GM19455 (cell line): ENCODE data around the gene SETBP1.
A peak's percentile ranks its signal among the peaks of the same experiment; 100 is the strongest.
"Not testable (repeated sequence)": the region's sequence is repeated elsewhere in the genome, so short reads cannot be mapped to it uniquely, and the experiment has no call there.

Source experiments
- ATAC-seq: cut with Tn5 transposase; IDR thresholded peaks from one replicate; pipeline ENCODE4 v1.9.1; 2021; ENCODE audit not compliant: unreplicated experiment

SETBP1 gene

DNA sequence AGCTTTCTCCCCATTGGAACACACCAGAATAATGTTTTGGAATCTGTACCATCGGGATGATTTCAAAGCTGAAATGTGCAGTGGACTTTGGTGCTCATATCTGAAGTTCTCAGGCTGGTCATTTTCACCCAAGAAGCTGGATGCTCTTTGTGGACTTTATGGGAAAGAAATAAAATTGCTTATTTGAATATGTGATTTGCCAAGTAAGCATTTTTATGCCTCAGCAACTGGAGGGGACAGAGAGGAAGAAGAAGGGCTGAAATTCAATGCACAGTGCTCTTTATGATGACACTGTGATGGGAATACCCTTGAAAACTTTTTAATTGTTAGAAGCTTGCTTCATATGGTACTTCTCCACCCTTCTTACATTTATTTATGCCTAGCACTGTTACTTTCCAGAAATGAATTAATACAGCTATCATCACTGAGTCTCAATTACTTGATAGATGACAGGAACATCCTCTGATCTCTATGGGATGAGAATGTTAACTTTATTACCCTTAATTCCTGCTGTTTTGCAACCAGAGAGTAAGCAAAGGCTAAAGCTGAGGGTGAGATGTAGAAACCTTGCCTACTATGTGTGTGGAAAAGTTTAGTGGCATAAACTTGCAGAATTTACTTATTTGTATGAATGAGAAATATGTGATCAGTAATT is 23.6 kb downstream of the SETBP1 start:
- no peak for ATAC-seq

DNA sequence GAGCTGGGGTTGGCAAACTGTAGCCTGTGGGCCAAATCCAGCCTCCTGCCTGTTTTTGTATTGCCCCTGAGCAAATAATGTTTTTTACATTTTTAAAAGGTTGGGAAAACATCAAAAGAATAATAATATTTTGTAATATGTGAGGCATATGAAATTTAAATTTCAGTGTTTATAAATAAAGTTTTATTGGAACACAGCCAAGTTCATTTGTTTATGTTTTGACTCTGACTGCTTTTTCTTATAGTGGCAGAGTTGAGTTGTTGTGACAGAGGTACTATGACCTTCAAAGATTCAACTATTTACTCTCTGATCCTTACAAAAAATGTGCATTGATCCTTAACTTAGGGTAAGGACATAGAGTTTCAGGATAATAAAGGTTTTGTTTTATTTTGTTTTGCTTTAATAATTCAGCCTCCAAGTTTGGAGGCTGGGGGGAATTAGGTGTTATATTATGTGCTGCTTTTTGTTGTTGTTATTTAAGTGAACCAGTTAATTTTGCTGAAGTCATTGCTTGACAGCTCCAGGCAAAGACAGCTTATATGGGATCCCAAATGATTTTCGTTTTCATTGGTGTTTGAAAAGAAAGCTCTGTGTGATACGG is 24.5 kb downstream of the SETBP1 start:
- ATAC-seq, result no peak

GRCh38 chr18:44708451-44709083 is 27.9 kb downstream of the SETBP1 start:
- ATAC-seq, result no peak

- ATAC-seq, result peak; percentile 98
These were observed 28.8 kb downstream of the SETBP1 start for GRCh38 chr18:44709307-44710126.

DNA sequence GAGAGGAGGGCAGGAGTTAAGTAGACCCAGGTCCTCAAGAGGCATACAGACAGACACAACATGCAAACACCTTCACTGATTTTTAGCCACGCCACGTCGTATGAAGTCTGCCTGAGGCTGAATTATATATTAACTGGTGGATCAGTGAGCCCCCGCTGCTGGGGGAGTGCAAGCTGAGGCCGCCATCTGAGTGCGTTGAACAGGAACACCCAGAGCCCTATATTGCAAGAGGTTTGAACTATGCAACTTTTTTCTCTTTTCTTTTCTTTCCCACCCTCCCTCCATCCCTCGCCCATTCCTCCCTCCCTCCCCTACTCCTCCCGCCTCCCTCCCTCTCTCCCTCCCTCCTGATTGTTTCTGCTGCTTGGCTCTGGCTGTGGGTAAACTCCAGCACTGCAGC is 30.2 kb downstream of the SETBP1 start:
- no peak for ATAC-seq

DNA sequence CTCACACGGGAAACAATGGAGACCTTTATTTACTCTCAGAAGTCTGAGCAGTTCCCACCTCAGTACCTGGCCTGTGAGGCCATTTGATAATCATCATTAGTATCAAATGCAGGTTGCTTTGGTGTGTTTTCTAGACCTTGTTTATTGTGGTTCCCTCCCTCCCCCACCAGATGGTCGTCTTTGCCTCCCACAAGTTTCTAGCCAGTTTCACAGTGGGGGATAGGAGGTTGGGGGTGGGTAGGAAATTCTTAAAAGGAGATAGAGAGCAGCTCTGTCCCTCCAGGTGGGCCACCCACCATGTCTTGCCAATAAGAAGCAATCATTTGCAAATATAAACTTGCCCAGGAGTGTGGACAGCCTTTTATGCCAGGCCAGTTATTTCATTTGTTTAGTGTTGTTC is 31.3 kb downstream of the SETBP1 start:
- ATAC-seq, result no peak

- ATAC-seq, result no peak
These were observed 32.7 kb downstream of the SETBP1 start for GRCh38 chr18:44713435-44713834.

GRCh38 chr18:44714376-44714775 is 33.7 kb downstream of the SETBP1 start:
- no peak for ATAC-seq

DNA sequence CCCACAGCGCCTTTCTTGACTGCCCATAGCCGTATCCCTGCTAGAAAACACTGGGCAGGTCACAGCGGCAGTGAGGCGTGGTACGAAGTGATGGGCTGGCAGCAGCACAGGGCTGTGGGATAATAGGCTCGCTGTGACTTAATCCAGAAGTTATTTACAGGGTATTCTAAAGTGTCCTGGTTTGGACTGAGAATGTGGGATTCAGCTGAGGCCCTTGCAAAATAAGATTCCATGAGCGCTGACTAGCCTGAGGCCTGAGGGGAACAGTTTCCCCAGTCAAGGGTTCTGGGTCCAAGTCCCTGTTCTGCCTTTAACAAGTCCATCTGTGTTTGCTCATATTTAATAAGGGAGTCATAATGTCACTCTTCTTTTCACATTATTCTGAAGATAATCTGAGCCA is 34.6 kb downstream of the SETBP1 start:
- no peak for ATAC-seq

GRCh38 chr18:44715842-44716241 is 35.2 kb downstream of the SETBP1 start:
- ATAC-seq, result no peak

DNA sequence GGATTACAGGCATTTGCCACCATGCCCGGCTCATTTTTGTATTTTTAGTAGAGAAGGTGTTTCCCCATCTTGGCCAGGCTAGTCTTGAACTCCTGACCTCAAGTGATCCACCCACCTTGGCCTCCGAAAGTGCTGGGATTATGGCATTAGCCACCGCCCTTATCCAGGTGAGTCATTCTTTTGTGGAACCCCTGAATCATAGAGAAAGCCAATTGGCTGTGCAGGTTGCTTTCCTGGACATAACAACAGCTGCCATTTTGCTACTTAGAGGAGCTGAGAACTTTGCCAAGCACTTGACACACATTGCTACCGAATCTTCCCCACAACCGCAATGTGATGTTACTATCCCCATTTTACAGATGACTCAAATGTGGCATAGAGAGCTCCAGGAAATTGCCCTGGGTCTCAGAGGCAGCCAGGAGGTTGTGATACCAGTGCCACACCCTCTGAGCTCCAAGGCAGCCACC is 36.0 kb downstream of the SETBP1 start:
- ATAC-seq, result no peak

DNA sequence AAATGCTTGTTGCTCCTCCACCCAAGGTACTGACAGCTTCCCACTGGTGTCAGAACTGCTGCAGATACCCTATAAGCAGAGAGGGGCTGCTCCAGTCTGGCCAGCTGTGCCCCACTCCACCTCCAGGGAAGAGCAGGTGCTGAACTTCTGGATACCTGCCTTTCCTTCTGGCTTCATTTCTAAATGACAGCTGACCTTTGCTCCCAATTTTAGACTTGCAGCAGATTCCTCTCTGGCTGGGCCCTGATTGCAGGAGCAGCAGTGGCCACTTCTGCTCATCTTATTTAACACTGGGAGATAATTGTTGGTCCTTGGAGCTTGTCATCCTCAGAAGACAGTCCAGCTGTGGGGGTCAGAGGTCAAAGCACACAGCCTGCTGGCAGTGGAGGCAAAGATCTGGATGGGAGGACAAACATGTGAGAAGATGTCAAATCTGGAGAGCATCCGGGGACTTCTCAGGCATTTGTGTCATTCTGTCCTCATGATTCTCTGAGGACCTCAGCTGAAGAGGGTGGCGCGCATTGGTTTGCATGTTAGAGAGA is 38.9 kb downstream of the SETBP1 start:
- no peak for ATAC-seq

DNA sequence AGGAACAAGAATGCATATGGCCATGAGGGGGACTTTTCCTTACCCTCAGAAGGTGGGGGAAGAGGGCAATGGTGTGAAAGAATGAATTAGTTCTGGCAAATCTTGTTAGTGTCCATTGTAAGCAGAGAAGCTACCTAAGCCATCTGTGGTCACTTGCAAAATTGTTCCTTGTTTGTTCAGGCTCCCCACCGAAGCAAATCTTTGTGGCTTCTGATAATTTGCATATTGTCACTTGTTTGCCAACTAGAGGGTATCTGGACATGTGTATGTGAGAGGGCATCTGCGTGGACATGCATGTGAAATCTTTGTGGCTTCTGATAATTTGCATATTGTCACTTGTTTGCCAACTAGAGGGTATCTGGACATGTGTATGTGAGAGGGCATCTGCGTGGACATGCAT is 41.1 kb downstream of the SETBP1 start:
- not testable (repeated sequence) for ATAC-seq

GRCh38 chr18:44723411-44723810 is 42.7 kb downstream of the SETBP1 start:
- no peak for ATAC-seq

DNA sequence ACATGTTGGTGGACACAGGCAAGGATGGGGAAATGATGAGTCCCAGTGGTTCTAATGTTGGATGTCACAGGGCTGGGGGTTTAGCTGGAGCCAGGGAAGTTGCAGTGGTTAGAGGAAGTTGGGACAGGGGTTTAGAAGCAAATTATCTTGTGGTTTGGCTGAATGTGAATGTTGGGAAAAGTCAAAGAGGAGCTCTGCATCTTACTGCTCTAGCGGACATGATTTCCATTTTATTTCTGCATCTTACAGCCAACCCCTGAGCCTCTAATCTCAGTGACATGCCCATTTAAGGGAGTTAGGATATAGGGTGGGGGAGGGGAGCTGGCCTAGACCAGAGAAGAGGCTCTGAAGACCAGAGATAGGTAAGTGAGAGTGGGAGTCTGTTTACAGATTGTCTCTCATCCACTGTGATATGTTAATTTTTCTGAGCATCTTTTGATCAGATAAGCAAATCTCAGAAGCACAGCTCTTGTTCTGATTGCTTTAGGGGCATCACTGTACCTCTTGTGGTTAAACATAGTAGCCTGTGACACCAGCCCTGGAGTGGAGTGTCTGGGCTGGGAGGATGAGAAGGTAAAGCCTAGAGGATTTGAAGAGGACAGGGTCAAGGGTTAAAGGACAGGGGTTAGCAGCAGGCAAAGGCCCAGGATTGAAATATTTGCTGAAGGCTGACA is 43.6 kb downstream of the SETBP1 start:
- ATAC-seq, result no peak

GRCh38 chr18:44725300-44726058 is 44.8 kb downstream of the SETBP1 start:
- peak; percentile 51 for ATAC-seq

GRCh38 chr18:44726059-44726421 is 45.4 kb downstream of the SETBP1 start:
- ATAC-seq, result no peak

DNA sequence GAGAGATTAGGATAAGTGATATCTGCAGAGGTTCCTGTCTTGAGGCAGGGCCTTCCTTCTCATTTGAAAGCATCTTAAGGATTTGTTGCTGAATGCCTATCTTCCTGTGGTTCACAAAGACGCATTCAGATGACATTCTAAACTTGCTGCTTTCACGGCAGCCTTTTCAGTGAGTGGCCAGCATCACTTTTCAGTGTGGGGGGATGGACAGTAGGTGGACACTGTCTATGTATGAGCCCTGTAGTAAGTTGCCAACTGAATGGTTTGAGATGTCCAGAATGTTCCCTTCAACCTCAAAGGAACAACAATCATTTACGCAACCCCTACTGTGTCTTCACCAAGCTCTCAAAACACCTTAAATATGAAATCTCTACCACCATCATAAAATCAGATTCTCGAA is 46.6 kb downstream of the SETBP1 start:
- no peak for ATAC-seq

- ATAC-seq, result no peak
These were observed 49.0 kb downstream of the SETBP1 start for GRCh38 chr18:44729631-44730101.
